ENCODE measurements around the gene HACL1. TPM values are rescaled to one million over a fixed set of nuclear protein-coding genes. Genes with fewer than 3 reads are reported as not detected.
"Not testable (repeated sequence)": the region's sequence is repeated elsewhere in the genome, so short reads cannot be mapped to it uniquely, and the experiment has no call there.

The HACL1 gene
- total and polyA plus RNA-seq, 2 experiments from 2014 or later: 21.6 to 23.0 TPM

DNA sequence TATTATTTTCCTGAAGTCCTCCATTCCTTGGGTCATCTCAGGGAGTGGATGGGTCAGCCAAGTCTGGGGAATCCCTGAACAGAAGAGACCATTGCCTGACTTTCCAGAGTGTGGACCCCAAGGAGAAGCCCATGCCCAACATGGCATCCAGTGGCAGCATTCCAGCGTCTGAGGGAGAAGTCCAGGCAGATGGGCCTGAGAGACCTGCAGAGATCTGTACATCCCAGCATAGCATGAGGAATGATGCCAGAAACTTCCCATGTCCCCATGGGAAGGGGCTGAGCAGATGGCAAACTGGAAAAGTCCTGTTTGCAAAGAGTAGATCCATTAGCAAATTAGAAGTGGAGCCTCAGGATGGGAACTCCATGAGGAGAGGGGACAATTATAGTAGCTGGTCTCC, 62.3 kb downstream of the HACL1 start:
- no peaks in the 10 kb centered on the region for H3K9me2 ChIP-seq (replicated peaks; ENCODE audit: insufficient read depth)
- no peaks in the 10 kb centered on the region for H3K9me3 ChIP-seq (ENCODE audit: low read depth)
- no peak overlapping the region for H3K4me3 ChIP-seq
- no peaks in the 10 kb centered on the region for H4K20me1 ChIP-seq (ENCODE audit: insufficient read depth, poor library complexity, severe bottlenecking)
- DNase-seq (ENCODE audit: low spot score): no peak
- no peak overlapping the region for H3K27ac ChIP-seq
- no peak for TF ChIP-seq EZH2 (IDR thresholded peaks at IDR 0.05; ENCODE audit: borderline replicate concordance)
- no peak for TF ChIP-seq EZH2phosphoT487 (IDR thresholded peaks at IDR 0.05; ENCODE audit: low read depth, severe bottlenecking, unreplicated experiment)
- TF ChIP-seq, protein P1, sequence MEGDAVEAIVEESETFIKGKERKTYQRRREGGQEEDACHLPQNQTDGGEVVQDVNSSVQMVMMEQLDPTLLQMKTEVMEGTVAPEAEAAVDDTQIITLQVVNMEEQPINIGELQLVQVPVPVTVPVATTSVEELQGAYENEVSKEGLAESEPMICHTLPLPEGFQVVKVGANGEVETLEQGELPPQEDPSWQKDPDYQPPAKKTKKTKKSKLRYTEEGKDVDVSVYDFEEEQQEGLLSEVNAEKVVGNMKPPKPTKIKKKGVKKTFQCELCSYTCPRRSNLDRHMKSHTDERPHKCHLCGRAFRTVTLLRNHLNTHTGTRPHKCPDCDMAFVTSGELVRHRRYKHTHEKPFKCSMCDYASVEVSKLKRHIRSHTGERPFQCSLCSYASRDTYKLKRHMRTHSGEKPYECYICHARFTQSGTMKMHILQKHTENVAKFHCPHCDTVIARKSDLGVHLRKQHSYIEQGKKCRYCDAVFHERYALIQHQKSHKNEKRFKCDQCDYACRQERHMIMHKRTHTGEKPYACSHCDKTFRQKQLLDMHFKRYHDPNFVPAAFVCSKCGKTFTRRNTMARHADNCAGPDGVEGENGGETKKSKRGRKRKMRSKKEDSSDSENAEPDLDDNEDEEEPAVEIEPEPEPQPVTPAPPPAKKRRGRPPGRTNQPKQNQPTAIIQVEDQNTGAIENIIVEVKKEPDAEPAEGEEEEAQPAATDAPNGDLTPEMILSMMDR (IDR thresholded peaks at IDR 0.05; ENCODE audit: poor library complexity): no peak
- H3K4me1 ChIP-seq (ENCODE audit: insufficient read depth): no peaks in the 10 kb centered on the region
- no peaks in the 10 kb centered on the region for H3K36me3 ChIP-seq (replicated peaks; ENCODE audit: insufficient read depth, low read depth)
- H3K79me2 ChIP-seq: no peaks in the 10 kb centered on the region
- H3K27me3 ChIP-seq: no peaks in the 10 kb centered on the region
- H2AFZ ChIP-seq: no peak overlapping the region
- no peak overlapping the region for H3K4me2 ChIP-seq
- WGBS (ENCODE audit: low lambda C conversion rate, missing lambda C conversion rate): 76% methylated on average over 1 of the region's 1 CpG

GRCh38 chr3:15538345-15538744, 63.0 kb downstream of the HACL1 start:
- Histone ChIP-seq H3K4me3 (no peak overlapping the region), H3K4me1 (ENCODE audit: insufficient read depth) (no peaks in the 10 kb centered on the region), H3K4me2 (no peak overlapping the region), H2AFZ (no peak overlapping the region), H3K9me2 (replicated peaks; ENCODE audit: insufficient read depth) (no peaks in the 10 kb centered on the region), H3K27me3 (no peaks in the 10 kb centered on the region), H3K27ac (no peak overlapping the region), H3K36me3 (replicated peaks; ENCODE audit: insufficient read depth, low read depth) (no peaks in the 10 kb centered on the region), H3K9me3 (ENCODE audit: low read depth) (no peaks in the 10 kb centered on the region), H3K79me2 (no peaks in the 10 kb centered on the region), H4K20me1 (ENCODE audit: insufficient read depth, poor library complexity, severe bottlenecking) (no peaks in the 10 kb centered on the region)
- no peak for TF ChIP-seq EZH2phosphoT487 (IDR thresholded peaks at IDR 0.05; ENCODE audit: low read depth, severe bottlenecking, unreplicated experiment)
- TF ChIP-seq, protein P1 (IDR thresholded peaks at IDR 0.05; ENCODE audit: poor library complexity): no peak
- no peak for TF ChIP-seq EZH2 (IDR thresholded peaks at IDR 0.05; ENCODE audit: borderline replicate concordance)
- DNase-seq (ENCODE audit: low spot score): no peak
- 92% methylated on average over 2 of the region's 2 CpGs for WGBS (ENCODE audit: low lambda C conversion rate, missing lambda C conversion rate)

DNA sequence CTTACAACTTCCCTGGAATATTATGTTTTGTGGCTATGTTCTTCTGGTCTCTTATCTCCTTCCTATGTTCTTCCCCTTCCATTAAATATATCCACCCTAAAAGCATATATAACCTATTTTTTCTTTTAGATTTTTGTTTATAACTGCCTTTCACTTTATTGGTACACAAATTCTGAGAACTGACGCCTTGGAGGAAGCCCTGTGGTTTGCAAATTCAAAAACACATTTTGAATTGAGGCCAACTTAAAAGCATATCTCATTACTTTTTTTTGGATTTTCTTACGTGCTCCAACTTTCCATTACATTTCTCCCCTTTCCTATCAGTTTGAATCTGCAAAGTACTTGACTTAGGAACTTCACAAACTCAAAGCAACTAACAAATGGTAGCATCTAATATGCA, 64.5 kb downstream of the HACL1 start:
- H3K27ac ChIP-seq: no peak overlapping the region
- H3K27me3 ChIP-seq: no peaks in the 10 kb centered on the region
- H3K4me1 ChIP-seq (ENCODE audit: insufficient read depth): no peaks in the 10 kb centered on the region
- H4K20me1 ChIP-seq (ENCODE audit: insufficient read depth, poor library complexity, severe bottlenecking): no peaks in the 10 kb centered on the region
- no peak overlapping the region for H3K4me3 ChIP-seq
- H3K4me2 ChIP-seq: no peak overlapping the region
- WGBS (ENCODE audit: low lambda C conversion rate, missing lambda C conversion rate): 84% methylated on average over 2 of the region's 2 CpGs
- no peak for DNase-seq (ENCODE audit: low spot score)
- H3K36me3 ChIP-seq (replicated peaks; ENCODE audit: insufficient read depth, low read depth): no peaks in the 10 kb centered on the region
- H3K9me3 ChIP-seq (ENCODE audit: low read depth): no peaks in the 10 kb centered on the region
- no peak overlapping the region for H2AFZ ChIP-seq
- no peaks in the 10 kb centered on the region for H3K79me2 ChIP-seq
- no peaks in the 10 kb centered on the region for H3K9me2 ChIP-seq (replicated peaks; ENCODE audit: insufficient read depth)
- TF ChIP-seq, protein P1 (IDR thresholded peaks at IDR 0.05; ENCODE audit: poor library complexity): no peak
- TF ChIP-seq EZH2 (IDR thresholded peaks at IDR 0.05; ENCODE audit: borderline replicate concordance) (no peak), EZH2phosphoT487 (IDR thresholded peaks at IDR 0.05; ENCODE audit: low read depth, severe bottlenecking, unreplicated experiment) (no peak)

- 94% methylated on average over 1 of the region's 1 CpG for WGBS (ENCODE audit: low lambda C conversion rate, missing lambda C conversion rate)
- Histone ChIP-seq H3K27me3 (no peaks in the 10 kb centered on the region), H3K4me1 (ENCODE audit: insufficient read depth) (no peaks in the 10 kb centered on the region), H3K9me3 (ENCODE audit: low read depth) (no peaks in the 10 kb centered on the region), H4K20me1 (ENCODE audit: insufficient read depth, poor library complexity, severe bottlenecking) (no peaks in the 10 kb centered on the region), H3K79me2 (no peaks in the 10 kb centered on the region), H2AFZ (no peak overlapping the region), H3K4me2 (no peak overlapping the region), H3K4me3 (no peak overlapping the region), H3K9me2 (replicated peaks; ENCODE audit: insufficient read depth) (no peaks in the 10 kb centered on the region), H3K36me3 (replicated peaks; ENCODE audit: insufficient read depth, low read depth) (no peaks in the 10 kb centered on the region), H3K27ac (no peak overlapping the region)
- DNase-seq (ENCODE audit: low spot score): no peak
- no peak for TF ChIP-seq EZH2phosphoT487 (IDR thresholded peaks at IDR 0.05; ENCODE audit: low read depth, severe bottlenecking, unreplicated experiment)
- TF ChIP-seq EZH2 (IDR thresholded peaks at IDR 0.05; ENCODE audit: borderline replicate concordance): no peak
- TF ChIP-seq, protein P1 (IDR thresholded peaks at IDR 0.05; ENCODE audit: poor library complexity): no peak
Measured at GRCh38 chr3:15535732-15536131, 65.6 kb downstream of the HACL1 start.

- not testable (repeated sequence) for H4K20me1 ChIP-seq (ENCODE audit: insufficient read depth, poor library complexity, severe bottlenecking); H3K4me2 ChIP-seq; H3K36me3 ChIP-seq (replicated peaks; ENCODE audit: insufficient read depth, low read depth); H3K4me3 ChIP-seq; H3K79me2 ChIP-seq; H2AFZ ChIP-seq; H3K4me1 ChIP-seq (ENCODE audit: insufficient read depth); DNase-seq (ENCODE audit: low spot score); H3K27me3 ChIP-seq; H3K27ac ChIP-seq; H3K9me3 ChIP-seq (ENCODE audit: low read depth); H3K9me2 ChIP-seq (replicated peaks; ENCODE audit: insufficient read depth)
- 96% methylated on average over 2 of the region's 2 CpGs for WGBS (ENCODE audit: low lambda C conversion rate, missing lambda C conversion rate)
Measured at GRCh38 chr3:15532614-15533013, 68.8 kb downstream of the HACL1 start.

Measured in hepatocyte (in vitro differentiated cells).